SU-DHL-6 (cell line): Measurements from ENCODE around the gene DDI1.

Experiments used
- EZH2phosphoT487 ChIP-seq: fragments of 200-600 bp; sonication (generic), shearing (Covaris generic); conservative IDR thresholded peaks from 2 replicates; pipeline ENCODE4 v1.6.1; 2018; ENCODE audit warnings: mild to moderate bottlenecking, antibody characterized with exemption, low read length, moderate library complexity, mixed read lengths
- TF ChIP-seq, protein P1 (sequence below): fragments of 200-600 bp; sonication (generic); IDR thresholded peaks from one replicate; pipeline ENCODE4 v1.5.1; 2017; ENCODE audit warnings: antibody characterized with exemption, mild to moderate bottlenecking, low read length, moderate library complexity; ENCODE audit not compliant: insufficient read depth, poor library complexity, severe bottlenecking

DNA sequence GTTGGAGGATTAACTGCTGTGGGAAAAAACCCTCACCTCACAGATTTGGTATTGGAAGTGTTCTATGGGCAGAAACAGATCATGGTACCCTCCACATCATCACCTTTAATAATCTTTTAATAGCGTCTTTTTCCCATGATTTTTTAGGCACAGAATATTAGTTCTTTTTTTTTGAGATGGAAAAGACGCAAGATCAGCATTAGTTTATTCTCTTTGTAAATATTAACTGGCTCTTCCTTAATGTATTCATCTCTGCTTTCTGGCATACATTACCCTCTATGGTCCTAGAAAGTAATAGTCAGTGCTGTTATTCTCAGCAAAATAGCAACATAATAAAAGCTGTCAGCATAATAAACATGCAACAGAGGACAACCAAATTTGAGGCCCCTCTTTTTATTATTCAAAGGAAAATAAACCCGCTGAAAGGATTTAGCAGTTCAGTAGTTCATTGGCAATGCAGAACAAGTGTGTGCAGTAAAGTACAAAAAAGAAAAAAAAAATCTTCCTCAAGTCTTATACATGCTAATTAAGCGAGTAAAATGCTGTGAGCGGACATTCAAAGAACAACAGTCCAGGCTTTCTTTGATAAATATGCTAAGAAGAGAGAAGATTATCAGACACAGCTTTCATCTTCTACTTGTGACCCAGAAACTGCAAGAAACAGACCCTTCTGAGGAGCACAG, 37.5 kb upstream of the DDI1 start:
- TF ChIP-seq, protein P1, sequence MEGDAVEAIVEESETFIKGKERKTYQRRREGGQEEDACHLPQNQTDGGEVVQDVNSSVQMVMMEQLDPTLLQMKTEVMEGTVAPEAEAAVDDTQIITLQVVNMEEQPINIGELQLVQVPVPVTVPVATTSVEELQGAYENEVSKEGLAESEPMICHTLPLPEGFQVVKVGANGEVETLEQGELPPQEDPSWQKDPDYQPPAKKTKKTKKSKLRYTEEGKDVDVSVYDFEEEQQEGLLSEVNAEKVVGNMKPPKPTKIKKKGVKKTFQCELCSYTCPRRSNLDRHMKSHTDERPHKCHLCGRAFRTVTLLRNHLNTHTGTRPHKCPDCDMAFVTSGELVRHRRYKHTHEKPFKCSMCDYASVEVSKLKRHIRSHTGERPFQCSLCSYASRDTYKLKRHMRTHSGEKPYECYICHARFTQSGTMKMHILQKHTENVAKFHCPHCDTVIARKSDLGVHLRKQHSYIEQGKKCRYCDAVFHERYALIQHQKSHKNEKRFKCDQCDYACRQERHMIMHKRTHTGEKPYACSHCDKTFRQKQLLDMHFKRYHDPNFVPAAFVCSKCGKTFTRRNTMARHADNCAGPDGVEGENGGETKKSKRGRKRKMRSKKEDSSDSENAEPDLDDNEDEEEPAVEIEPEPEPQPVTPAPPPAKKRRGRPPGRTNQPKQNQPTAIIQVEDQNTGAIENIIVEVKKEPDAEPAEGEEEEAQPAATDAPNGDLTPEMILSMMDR: no peak
- TF ChIP-seq EZH2phosphoT487: no peak
